Hematopoietic multipotent progenitor cell (in vitro differentiated cells): ENCODE results near the gene REV3L. TPM values are rescaled to one million over a fixed set of nuclear protein-coding genes. Genes with fewer than 3 reads are reported as not detected.
"Not testable (repeated sequence)": the region's sequence is repeated elsewhere in the genome, so short reads cannot be mapped to it uniquely, and the experiment has no call there.

Experiments
- DNase-seq, 3 donors: peaks; one replicate each; pipeline ENCODE4 v3.0.0-alpha.2; 2011 to 2015; ENCODE audit warnings: low read depth in 2 of 3, low spot score in 2 of 3
- total RNA-seq: library from RNA; depleted of rRNA; stranded (reverse); fragments of >200 nt; gene quantifications from one replicate; pipeline ENCODE4 v1.2.3, GENCODE V29; 2012

REV3L gene
- total RNA-seq, 1 donor, result 11.3 TPM

- no peak for DNase-seq
These were observed 19.1 kb upstream of the REV3L start for GRCh38 chr6:111502154-111502553.

GRCh38 chr6:111499269-111499793 lies 16.3 kb upstream of the REV3L start:
- no peak for DNase-seq

- DNase-seq, result peak in 1 of 3 donors; percentile 31
These were observed 12.1 kb upstream of the REV3L start for GRCh38 chr6:111494951-111495635.

GRCh38 chr6:111492499-111492898 lies 9.5 kb upstream of the REV3L start:
- DNase-seq, result no peak

- no peak for DNase-seq
These were observed 7.0 kb upstream of the REV3L start for GRCh38 chr6:111490067-111490466.

- DNase-seq, result peak in 1 of 3 donors; percentile 36
These were observed 4.6 kb upstream of the REV3L start for GRCh38 chr6:111487661-111488060.

GRCh38 chr6:111486921-111487320 lies 3.9 kb upstream of the REV3L start:
- DNase-seq, result no peak

GRCh38 chr6:111486475-111486874 lies 3.5 kb upstream of the REV3L start:
- DNase-seq, result no peak

- DNase-seq, result no peak
These were observed 2.3 kb upstream of the REV3L start for GRCh38 chr6:111485342-111485741.

- no peak for DNase-seq
These were observed 1.6 kb upstream of the REV3L start for GRCh38 chr6:111484633-111484930.

- peak in 2 of 3 donors; percentile 88 to 92 for DNase-seq
These were observed 966 bp upstream of the REV3L start for GRCh38 chr6:111483736-111484632.

- peak in 2 of 3 donors; percentile 48 to 53 for DNase-seq
These were observed 645 bp downstream of the REV3L start for GRCh38 chr6:111482188-111482958.

GRCh38 chr6:111481836-111482187 lies 1.2 kb downstream of the REV3L start:
- DNase-seq, result no peak

GRCh38 chr6:111480988-111481822 lies 1.8 kb downstream of the REV3L start:
- no peak for DNase-seq

- peak in 2 of 3 donors; percentile 59 to 76 for DNase-seq
These were observed 4.3 kb downstream of the REV3L start for GRCh38 chr6:111478749-111479148.

- DNase-seq, result no peak
These were observed 4.9 kb downstream of the REV3L start for GRCh38 chr6:111478064-111478476.

- DNase-seq, result no peak
These were observed 5.5 kb downstream of the REV3L start for GRCh38 chr6:111477481-111477938.

GRCh38 chr6:111476061-111476460 lies 7.0 kb downstream of the REV3L start:
- DNase-seq, result not testable (repeated sequence)

GRCh38 chr6:111474771-111475170 lies 8.2 kb downstream of the REV3L start:
- no peak for DNase-seq

GRCh38 chr6:111474106-111474505 lies 8.9 kb downstream of the REV3L start:
- DNase-seq, result no peak
